ENCODE data around the gene UTP11.
A peak's percentile ranks its signal among the peaks of the same experiment; 100 is the strongest.

The UTP11 gene

DNA sequence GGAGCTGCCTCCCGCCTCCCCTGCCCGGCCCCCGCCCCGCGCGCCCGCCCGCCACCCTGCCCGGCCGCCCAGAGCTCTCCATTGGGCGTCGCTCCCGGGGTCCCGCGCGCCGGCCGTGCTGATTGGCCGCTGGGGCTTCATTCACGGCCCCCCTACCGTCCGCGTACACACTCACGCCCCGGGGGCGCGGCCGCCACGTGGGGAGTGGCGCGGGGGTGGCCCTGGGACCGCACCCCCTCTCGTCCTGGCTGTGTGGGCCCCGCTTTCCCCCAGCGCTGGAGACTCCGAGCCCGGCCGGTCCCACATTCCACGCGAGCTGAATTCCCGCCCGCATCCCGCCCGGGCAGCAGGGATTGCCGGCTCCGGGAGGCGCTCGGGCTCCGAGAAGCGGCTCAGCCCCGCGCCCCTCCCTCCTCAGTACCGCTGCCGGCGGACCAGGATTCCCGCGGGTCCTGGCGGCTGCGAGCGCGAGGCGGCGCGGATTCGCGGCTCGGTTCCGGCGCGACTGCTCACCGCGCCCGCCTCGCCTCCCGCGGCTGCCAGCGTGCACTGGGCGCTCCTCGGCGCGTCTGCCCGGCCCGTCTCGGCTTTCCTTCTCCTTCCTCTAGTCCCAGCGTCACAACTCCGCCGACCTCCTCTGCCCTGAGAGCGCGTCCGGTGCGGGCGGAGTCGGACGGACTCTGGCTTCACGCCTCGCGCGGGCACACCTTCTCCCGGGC is 34.5 kb downstream of the UTP11 start:
- peak; percentile 68 for DNase-seq

DNA sequence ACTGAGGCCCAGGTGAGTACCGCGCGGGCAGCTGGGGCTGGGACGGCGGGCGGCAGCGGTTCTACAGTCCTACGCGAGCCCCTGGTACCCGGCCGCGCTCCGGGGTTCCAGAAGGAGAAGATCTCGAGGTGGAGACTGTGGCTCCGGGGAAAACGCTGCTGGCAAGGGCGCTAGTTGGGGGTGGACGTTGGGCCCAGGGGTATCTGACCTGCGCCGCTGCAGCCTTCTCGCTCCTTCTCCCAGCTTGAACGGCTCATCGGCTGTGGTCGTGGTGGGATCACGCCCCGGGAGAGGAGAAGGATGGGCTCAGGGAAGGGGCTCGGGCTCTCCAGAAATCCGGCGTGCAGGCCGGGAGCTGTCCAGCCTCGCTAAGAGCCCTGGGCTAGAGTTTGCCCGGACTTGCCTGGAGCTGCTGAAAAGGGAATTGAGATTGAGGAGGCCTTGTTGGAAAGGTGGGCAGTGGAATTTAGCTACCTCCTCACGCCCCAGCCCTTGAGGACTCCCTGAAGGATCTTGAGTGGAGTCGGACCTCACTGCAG is 35.1 kb downstream of the UTP11 start:
- DNase-seq = no peak

DNA sequence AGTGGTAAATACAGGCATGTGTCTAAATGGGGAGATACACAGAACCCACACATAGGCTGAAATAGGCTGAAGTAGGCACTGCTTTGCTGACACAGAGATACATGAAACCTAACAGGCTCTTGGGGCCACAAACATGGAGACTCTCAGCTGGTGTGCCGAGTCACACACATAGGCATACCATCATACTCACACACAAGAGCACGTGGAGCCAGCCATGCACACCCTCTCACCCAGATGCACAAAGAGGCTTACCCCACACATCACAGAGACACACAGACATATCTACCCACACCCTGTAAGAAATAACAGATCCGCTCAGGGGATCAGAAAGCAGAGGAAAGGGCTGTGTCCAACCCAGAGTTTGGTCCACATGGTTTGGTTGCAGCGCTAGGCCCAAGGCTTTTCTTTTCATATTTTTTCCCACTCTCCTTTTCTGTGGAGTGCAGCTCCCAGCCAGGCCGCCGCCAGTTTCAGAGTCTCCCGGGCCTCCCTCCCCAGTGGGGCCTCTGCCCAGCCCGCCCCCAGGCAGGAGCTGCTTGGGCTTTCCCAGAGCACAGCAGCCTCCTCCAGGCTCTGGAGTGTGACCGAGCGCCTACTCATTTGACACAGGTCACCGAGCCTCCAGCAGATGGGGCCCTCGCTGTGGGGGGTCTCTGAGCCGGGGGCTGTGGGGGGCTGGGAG is 38.0 kb downstream of the UTP11 start:
- no peak for DNase-seq

DNA sequence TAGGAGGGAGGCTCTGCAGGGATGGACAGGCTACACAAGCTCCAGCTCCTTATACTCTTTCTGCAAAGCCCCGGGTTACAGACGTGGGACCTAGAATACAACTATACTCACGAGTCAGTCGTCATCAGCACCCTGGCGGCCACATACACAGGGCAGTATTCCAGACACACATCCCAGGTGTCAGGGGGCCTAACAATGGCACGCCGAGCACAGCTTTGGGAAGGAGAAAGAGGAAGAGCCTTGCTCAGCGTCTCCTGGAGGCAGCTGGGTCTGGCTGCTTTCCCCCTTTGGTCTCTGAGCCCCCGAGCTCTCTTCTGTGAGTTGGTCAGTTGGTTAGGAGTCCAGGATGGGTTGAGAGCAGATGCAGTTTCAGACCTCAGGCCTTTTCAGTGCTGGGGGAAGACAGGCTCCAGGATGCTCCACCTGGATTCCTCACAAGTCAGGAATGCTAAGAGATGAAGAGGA is 38.6 kb downstream of the UTP11 start:
- DNase-seq = no peak

DNA sequence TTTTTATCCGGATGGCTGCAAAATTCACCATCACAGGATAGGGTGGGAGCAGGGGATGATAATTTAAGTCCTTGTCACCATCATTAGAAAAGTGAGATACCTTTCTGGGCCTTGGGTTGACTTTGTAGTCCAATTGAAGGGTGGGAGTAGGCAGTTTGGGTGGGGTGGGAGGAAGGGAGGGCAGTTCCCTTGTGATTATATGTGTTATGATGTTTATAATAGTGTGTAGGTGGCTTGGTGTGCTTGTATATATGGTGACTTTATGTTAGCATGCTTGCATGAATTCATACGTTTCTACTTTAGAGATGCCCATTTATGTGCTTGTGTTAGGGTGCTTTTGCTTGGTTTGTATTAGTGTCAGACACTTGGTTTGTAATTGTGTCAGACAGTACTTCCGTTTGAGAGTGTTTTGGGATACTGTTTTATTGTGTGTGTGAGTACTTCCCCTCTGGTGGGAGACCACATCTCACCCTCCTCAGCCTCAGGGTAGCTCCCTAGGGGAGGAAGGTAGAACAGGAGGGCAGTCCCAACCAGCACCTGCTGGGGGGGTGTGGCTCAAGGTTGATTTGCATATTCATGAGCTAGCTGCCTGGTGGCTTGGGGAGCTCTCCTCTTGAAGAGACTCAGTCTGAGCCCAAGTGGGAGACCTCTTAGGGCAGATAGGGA is 40.3 kb downstream of the UTP11 start:
- no peak for DNase-seq

DNA sequence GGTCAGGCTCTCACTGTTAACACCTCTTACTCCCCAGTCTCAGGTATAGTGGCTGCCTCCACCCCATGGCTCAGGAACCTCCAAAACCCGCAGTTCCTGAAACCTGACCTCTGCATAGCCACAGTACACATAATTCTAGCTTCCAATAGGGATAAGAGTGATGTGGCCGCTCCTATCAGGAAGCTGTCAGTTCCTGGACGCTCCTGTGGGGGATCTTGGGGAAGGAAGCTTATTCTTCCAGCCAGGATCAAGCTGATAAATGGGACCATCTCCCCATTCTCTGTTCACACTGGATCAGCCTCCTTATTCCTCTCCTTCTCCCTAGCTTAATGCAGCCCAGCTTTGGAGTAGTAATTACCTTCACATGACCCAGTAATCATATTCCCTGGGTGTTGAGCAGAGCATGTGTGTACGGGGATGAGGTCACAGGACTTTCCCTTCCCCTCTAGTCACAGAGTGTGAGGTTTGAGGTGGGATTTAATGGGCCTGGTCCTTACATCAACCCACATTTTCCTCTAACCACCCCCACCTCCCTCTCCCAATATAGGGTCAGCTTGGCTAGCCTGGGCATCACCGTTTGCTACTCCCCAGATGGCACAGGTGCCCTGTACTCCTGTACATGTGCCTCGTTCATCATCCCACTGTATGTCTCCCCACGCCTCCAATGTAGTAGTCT is 41.0 kb downstream of the UTP11 start:
- no peak for DNase-seq

DNA sequence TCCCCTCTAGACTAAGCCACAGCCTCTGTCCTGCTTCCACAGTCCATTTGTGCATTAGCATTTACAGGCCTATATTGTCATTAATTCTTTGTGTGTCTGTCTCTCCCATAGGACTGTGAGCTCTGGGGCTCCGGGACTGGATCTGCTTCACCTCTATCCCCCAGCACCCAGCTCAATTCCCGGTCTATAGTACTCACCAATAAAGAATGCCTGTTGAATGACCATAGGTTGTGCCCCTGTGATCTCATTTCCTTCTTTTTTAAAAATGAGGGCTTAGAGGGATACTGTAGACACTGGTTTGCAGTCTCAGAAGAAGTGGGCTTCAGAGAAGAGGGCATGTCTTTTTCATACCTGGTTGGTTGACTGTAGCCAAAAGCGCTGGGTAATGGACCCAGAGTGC is 42.9 kb downstream of the UTP11 start:
- DNase-seq = no peak

DNA sequence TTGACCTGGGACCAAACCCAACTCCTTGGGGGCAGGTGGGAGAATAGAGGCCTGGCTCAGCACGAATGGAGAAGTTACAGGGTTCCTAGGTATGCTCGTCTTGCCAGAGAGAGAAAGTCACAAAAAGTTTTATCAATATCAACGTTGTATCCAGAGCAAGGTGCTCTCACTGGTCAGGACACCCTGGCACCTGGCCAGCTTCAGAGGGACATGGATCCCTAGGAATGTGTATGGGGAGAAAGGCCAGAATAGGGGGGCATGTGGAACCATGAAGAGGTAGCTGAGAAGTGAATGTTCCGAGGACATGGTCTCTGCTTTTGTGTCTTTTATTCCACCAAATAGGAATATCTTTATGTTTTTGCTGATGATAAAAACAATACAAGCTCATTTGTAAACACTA is 43.4 kb downstream of the UTP11 start:
- DNase-seq = no peak

DNA sequence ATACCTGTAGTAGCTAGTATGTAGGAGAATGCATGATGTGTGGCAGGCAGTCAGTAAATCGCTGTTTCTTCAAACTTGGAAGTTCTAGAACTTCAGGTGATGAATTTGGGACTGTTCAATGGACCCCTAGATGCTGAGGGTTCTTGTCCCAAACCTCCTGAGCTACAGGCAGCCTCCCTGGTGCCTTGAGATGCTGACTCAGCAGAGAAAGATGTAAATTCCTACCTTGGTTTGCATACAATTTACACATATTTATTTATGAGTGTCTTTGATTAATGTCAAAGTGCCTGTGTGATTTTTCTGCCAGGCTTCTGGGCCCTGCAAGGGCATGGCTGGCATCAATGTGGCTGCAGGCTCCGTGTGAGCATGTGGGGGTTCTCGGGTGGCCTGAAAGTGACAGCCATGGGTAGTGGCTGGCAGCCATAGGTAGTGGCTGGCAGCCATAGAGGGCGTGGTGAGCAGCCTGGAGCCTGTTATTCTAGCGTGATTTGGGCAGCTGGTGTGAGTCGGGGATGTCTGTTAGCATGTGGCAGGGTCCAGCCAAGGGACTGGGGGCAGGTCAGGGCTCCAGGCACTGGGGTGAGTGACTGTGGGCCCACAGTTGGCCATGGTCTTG is 47.2 kb downstream of the UTP11 start:
- no peak for DNase-seq

DNA sequence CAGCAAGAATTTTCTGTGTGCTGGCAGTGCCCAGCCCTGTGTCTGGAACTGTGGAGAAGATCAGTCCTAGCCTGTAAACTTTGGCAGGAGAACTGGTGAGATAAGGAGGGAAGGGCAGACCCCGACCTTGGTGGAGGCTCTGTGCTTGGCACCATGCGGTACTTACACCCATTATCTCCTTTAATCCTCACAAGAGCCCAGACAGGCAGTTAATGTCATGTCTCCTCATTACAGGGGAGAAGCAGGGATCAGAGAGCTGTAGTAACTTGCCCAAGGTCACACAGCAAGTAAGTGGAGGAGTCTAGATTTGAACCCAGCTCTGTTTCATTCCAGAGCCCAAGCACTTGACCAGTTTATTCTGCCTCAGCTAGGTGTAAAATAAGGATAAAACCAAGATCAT is 48.0 kb downstream of the UTP11 start:
- no peak for DNase-seq

DNA sequence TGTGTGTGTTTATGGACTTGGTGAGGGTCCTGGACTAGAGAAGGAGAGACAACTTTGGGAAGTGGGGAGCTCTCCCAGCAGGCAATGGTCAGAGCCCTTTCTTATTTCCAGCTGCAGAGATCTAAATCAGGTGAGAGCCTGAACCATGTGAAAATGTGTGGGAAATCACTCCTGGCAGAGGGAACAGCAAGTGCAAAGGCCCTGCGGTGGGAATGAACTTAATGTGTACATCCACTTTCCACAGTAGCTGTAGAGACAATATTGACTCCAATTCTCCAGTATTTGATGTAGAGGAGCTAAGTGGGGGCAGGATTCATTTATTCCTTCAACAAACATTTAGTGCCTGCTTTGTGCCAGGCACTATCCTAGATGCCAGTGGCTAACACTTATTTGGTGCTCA is 48.8 kb downstream of the UTP11 start:
- no peak for DNase-seq

DNA sequence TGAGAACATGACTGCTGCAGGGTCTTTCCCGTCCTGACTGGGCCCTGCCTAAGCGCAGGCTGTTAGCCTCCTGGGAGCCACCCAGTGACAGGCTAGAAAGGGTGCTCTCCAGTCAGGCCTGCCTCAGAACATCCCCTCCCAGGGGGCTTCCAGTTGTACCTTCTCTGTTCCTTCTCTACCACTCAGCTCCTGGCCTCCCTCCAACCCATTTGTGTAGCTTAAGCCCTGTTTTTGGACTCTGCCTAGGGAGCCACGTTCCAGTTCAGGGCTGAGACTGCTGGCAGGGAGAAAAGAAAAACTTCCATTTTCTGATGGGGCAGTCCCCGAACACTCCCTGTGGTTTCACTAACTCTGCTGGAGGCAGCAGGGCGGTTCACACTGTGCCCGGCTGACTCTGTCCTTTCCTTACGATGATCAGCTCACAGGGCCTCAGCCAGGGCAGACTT is 49.4 kb downstream of the UTP11 start:
- DNase-seq = no peak

DNA sequence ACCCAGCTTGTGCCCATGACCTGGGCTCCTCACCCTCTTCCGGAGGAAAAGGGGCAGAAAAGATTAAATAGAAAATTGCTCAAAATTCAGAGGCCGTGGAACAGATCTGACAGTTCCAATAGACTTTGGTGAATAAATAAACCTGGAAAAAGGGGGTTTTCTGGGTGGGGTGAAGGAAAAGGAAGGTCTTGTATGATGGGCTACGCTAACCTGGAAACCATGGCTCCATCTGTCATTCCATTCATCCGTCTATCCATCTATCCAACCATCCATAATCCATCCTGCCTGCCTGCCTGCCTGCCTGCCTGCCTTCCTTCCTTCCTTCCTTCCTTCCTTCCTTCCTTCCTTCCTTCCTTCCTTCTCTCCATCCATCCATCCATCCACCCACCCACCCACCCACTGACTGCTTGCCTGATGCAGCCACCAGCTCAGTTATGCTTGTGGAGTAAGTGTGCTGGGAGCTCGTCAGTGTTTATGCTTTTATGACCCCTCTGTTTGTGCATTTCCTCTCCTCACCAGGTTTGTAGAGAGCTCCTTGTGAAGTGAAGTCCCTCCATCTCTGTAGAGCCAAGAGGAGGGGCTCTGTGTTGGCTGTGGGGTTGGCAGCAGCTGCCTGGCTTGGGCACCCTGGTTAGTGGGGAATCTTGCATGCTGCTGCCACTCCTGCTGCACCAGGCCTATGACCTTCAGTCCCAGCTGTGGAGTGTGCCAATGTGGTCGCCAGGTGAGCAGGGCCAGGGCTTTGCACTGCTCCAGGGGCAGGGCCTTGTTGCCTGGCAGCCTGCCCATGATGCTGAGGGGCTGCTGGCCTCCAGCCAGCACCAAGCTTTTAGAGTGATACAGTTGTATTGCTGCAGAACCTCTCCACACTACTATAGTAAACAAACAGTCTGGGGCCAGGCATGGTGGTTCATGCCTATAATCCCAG is 50.1 kb downstream of the UTP11 start:
- no peak for DNase-seq

DNA sequence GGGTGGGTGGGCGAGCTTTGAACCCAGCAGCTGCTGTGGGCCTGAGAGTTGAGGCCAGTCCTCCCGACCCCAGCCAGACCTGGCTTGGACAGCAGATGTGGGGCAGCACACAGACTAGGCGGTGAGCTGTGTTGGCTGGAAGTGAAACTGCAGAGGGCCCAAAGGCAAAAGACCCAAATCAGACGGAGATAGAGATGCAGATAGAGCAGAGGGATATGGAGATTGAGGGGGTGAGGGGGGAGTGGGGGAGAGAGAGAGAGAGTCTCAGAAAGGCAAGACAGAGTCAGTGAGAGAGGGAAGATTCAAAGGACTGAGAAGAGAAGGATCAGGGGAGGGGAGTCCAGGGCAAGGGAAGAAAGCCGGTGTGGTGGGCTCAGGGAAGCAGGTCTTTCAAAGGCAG is 51.1 kb downstream of the UTP11 start:
- no peak for DNase-seq

DNA sequence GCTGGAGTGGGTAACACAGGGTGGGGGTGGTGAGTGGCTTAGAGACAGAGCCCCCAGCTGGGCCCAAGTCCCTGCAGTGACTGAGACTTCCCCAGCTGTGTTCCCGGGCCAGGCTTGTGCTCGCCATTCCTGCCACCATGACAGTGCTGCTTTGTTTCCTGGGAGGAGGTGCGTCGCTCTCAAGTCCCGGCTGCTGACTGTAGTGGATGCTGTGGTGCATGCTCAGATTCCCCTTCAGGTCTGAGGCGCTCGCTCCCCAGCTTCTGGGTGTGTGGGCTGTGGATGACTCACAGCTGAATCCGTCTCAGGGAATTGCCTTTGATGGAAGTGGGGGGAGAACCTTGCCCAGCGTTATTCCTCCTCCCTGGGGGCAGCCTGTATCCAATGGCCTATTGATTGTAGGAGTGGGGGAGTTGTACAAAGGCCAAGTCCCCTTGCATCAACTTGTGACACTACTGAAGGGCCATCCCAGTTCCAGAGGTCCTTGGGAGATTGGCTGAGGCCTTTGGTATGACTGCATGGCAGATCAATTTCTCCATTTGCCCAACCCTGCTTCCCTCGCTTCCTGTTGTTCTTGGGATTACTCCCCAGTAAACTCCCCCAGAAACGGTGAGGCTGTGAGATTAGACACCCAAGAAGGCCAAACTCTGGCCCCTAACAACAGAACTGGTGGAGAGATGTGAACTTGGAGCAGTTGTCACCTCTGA is 51.8 kb downstream of the UTP11 start:
- DNase-seq = no peak

DNA sequence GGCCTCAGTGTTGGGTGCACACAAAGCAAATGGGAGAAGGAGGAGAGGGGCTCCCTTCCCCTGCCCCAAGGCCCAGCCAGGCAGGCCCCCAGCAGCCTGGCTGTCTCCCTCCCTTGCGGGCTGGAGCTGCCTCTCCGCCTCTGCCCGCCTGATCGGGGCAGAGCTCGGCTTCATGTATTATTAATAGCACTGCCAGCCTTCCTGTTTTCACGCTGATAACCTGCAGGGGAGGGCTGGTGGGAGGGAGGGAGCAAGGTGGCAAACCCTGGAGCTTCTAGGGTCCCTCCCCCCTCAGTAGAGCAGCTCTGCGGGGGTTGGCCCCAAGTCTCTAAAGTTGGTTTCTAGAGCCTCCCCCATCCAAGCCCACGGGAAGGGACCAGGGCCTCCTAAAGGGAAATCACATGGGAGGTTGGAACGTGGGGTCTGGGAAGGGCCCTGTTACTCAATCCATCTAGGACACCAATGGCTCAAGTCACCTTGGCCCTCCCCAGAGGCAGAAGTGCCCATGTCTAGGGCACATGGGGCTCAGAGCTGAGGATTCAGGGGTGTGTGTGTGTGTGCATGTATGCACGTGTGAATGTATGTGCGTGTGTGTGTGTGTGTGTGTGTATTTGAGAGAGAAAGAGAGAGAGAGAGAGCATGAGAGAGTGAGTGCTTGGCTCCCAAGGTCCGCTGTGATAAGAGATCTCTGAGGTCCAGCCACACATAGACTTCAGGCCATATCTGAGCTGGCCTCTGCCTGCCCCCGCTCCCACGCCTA is 55.9 kb downstream of the UTP11 start:
- no peak for DNase-seq

DNA sequence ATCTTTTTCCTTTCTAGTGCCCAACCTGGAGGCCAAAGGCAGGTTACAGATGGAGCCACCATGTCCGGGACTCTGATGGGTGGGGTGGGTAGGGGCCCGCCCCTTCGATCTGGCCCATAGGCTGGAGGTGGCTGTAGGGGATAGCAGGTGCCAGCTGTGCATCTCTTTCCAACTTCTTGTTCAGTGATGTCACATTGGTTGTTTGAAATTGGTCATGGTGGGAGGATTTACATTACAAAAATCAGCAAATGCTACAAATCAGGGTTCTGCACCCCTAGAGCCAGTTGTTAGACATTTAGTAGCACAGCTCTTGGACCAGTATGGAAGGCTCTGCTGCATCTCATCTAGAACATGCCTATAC is 56.4 kb downstream of the UTP11 start:
- no peak for DNase-seq

DNA sequence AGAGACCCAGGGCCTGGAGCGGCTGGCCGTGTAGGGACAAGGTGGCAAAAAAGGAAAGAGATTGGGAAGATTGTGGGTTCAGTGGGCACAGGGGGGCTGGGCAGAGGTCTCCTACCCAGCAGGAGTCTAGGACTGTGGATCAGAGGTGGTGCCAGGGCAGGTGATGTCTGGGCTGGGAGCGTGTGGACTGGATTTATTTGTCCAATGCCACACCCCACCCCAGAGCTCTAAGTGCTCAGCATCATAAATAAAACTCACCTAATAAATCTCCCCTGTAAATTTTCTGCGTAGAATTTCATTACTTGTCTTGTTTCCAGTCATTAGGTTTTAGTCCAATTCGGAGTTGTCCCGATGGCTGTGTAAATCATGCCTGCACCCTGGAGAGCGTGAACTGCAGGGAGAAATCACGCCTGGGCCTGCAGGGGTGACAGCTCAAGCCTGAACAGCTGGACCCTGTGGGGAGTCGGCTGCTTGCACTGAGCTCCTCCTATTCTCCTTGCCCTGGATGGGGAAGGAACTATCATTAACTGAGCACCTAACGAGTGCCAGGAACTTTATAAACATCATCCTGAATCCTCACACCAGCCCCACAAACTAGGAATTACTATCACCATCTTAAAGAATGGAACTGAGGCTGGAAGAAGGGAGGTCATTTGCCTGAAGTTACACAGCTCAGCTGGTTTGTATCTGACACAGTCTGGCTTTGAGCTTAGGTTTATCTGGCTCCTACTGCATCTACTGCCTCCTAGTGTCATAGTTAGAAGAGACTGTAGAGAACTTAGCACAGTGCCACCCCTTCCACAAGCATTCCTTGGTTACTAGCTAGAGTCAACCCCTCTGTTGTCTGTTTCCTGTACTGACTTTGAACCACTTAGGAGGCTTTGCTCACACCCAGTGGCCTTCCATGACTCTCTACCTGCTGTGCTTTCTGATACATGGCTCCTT is 59.0 kb downstream of the UTP11 start:
- DNase-seq = no peak

DNA sequence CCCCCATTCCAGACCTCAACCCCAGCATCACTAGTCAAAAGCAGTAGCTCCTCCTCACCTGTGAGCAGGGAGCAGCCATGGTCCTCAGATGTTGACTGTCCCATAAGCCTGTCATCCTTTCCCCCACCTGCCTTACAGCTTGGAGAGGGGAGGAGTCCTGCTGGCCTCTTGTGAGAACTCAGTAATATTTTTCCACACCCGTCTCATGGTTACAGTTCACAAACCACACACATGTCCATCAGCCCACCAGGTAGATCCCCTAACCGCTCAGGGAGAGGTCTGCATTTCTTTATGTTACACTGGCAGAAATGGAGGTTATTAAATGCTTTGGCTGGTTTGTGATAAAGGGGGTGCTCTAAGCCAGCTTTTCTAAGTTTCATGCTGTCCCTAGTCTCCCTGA is 60.3 kb downstream of the UTP11 start:
- no peak for DNase-seq

Data from activated CD4-positive, CD25-positive, alpha-beta regulatory T cell treated with anti-CD3 and anti-CD28 coated beads, Interleukin-2, amount 50 U/mL, for 72 hours (primary cell).